DND-41 (cell line): Measurements from ENCODE around the gene GOLGA7B.

Source experiments
- ATAC-seq: fragments of 200-7000 bp; cut with Tn5 transposase; 3 replicates; pipeline ENCODE4 v1.9.1; 2021; ENCODE audit warnings: low read depth; ENCODE audit not compliant: insufficient read depth
- DNase-seq: peaks from one replicate; pipeline ENCODE4 v3.0.0-alpha.2; 2020
- H2AFZ ChIP-seq: 2 replicates; pipeline ENCODE4 v1.6.0; 2012; ENCODE audit warnings: low read depth, low read length
- H3K27ac ChIP-seq: 2 replicates; pipeline ENCODE4 v1.5.1; 2012; ENCODE audit warnings: low read length, inconsistent platforms
- H3K27me3 ChIP-seq: fragments of 200-600 bp; sonication (generic); 2 replicates; pipeline ENCODE4 v1.6.0; 2012; ENCODE audit warnings: low read length, mild to moderate bottlenecking, inconsistent platforms; ENCODE audit not compliant: insufficient read depth, poor library complexity
- H3K36me3 ChIP-seq: 2 replicates; pipeline ENCODE4 v1.5.1; 2012; ENCODE audit warnings: low read length, inconsistent platforms; ENCODE audit not compliant: insufficient read depth
- H3K4me1 ChIP-seq: 2 replicates; pipeline ENCODE4 v1.5.1; 2012; ENCODE audit warnings: mild to moderate bottlenecking, low read length; ENCODE audit not compliant: insufficient read depth
- H3K4me2 ChIP-seq: 2 replicates; pipeline ENCODE4 v1.6.0; 2012; ENCODE audit warnings: mild to moderate bottlenecking, moderate library complexity, low read length, inconsistent platforms; ENCODE audit not compliant: insufficient read depth
- H3K4me3 ChIP-seq, 2 experiments: fragments of 200-600 bp in 1 of 2; shearing (Covaris generic) in 1 of 2; 2 replicates each; pipeline ENCODE4 v1.5.1; 2012 to 2016; ENCODE audit warnings: inconsistent platforms in 2 of 2, low read length in 2 of 2, mild to moderate bottlenecking in 2 of 2, low read depth in 1 of 2, moderate library complexity in 1 of 2
- H3K79me2 ChIP-seq: 2 replicates; pipeline ENCODE4 v1.6.0; 2012; ENCODE audit warnings: low read length, inconsistent platforms; ENCODE audit not compliant: insufficient read depth
- H3K9ac ChIP-seq: 2 replicates; pipeline ENCODE4 v1.6.0; 2012; ENCODE audit warnings: low read depth, mild to moderate bottlenecking, inconsistent platforms, low read length, moderate library complexity
- H3K9me3 ChIP-seq: 2 replicates; pipeline ENCODE4 v1.5.1; 2012; ENCODE audit warnings: low read length, moderate library complexity, mild to moderate bottlenecking, inconsistent platforms; ENCODE audit not compliant: insufficient read depth, severe bottlenecking
- H4K20me1 ChIP-seq: 2 replicates; pipeline ENCODE4 v1.6.0; 2012; ENCODE audit warnings: low read length; ENCODE audit not compliant: insufficient read depth
- EZH2 ChIP-seq: IDR thresholded peaks from 3 replicates; pipeline ENCODE4 v1.6.1; 2012; ENCODE audit warnings: borderline replicate concordance, low read depth, mild to moderate bottlenecking, moderate library complexity, low read length, inconsistent platforms; ENCODE audit not compliant: severe bottlenecking
- TF ChIP-seq, protein P1 (sequence below): IDR thresholded peaks from 2 replicates; pipeline ENCODE4 v1.5.1; 2012; ENCODE audit warnings: borderline replicate concordance, low read length, moderate library complexity, mild to moderate bottlenecking; ENCODE audit not compliant: poor library complexity, severe bottlenecking; ENCODE audit errors: extremely low read depth

Gene GOLGA7B

DNA sequence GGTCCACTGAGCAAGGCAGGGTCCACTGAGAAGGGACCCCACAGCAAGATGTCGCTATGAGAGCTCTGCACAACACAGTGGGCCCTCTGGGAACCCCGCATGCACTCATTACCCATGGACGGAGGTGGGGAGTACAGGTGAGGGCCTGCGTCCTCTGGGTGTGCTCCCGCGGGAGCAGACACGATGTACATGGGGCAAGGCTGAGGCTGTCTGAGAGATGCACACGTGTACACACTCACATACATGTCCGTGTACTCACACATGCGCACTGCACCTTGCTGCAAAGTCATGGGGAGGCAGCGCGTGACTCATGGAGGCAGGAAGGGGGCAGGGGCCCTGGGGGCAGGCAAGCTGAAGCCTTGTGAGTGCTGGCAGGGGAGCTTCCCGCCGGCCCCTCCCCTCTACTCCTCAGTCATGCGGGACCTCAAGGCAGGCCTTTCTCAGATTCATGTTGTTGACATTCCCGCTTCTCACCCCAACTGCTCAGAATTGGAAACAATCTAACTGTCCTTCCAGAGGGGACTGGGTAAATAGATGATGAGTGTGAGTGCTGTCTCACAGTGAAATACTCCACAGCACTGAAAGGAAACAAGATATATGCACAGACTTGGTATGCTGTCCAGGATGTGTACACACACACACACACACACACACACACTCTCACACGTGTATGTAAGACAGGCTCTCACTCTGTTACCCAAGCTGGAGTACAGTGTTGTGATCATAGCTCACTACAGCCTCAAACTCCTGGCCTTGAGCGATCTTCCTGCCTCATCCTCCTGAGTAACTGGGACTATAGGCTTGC, 40.0 kb downstream of the GOLGA7B start:
- ATAC-seq: peak; percentile 37; the same call in 1 of the 3 replicates
- no peaks in the 10 kb centered on the region for H3K9me3 ChIP-seq
- H3K27ac ChIP-seq: no peak overlapping the region
- H3K9ac ChIP-seq: no peak overlapping the region
- H4K20me1 ChIP-seq: no peaks in the 10 kb centered on the region
- no peaks in the 10 kb centered on the region for H3K79me2 ChIP-seq
- H3K4me1 ChIP-seq: no peaks in the 10 kb centered on the region; the same call in 1 of the 2 replicates
- H3K36me3 ChIP-seq: no peaks in the 10 kb centered on the region
- H2AFZ ChIP-seq: no peak overlapping the region
- no peak overlapping the region for H3K4me3 ChIP-seq
- peak; percentile 28 for DNase-seq
- TF ChIP-seq, protein P1, sequence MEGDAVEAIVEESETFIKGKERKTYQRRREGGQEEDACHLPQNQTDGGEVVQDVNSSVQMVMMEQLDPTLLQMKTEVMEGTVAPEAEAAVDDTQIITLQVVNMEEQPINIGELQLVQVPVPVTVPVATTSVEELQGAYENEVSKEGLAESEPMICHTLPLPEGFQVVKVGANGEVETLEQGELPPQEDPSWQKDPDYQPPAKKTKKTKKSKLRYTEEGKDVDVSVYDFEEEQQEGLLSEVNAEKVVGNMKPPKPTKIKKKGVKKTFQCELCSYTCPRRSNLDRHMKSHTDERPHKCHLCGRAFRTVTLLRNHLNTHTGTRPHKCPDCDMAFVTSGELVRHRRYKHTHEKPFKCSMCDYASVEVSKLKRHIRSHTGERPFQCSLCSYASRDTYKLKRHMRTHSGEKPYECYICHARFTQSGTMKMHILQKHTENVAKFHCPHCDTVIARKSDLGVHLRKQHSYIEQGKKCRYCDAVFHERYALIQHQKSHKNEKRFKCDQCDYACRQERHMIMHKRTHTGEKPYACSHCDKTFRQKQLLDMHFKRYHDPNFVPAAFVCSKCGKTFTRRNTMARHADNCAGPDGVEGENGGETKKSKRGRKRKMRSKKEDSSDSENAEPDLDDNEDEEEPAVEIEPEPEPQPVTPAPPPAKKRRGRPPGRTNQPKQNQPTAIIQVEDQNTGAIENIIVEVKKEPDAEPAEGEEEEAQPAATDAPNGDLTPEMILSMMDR: no peak
- no peak for TF ChIP-seq EZH2
- H3K27me3 ChIP-seq: peaks cover 4% of the 10 kb centered on the region
- no peak overlapping the region for H3K4me2 ChIP-seq

DNA sequence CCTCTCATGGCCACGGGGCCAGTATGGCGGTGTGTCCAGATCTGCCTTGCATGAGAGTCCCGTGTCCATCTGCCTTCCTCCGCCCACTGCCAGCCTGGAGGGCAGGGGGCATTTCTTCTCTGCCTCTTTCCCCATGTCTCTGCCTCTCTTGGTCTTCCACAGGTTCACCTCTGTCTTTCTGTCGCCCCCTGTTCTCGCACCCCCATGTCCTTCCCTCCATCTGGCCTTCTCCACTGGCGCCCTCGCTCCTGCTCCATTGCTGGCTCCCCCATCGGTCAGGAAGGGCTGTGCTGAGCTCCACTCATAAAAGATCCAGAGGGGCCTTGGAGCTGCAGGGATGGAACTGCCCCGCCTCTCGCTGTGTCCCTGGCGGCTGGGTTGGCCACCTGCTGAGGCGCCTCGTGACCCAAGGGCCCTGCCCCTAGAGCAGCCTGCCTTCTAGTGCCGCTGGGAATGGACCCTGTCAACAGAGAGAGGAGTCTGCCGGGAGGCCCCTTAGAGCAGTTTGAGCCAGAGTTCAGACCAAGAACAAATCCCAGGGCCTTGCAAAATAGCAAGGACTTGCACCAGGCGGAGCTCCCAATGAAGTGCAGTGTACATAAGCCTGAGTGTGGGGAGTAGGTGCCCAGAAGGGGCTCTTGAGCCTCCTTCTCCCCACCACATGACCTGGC, 42.0 kb downstream of the GOLGA7B start:
- H3K9ac ChIP-seq: no peak overlapping the region
- no peaks in the 10 kb centered on the region; the same call in 1 of the 2 replicates for H3K4me1 ChIP-seq
- peaks cover 4% of the 10 kb centered on the region; the same call in 1 of the 2 replicates for H4K20me1 ChIP-seq
- DNase-seq (no peak), ATAC-seq (no peak)
- H3K4me2 ChIP-seq: no peak overlapping the region
- H3K79me2 ChIP-seq: no peaks in the 10 kb centered on the region
- H3K9me3 ChIP-seq: no peaks in the 10 kb centered on the region
- no peak overlapping the region for H2AFZ ChIP-seq
- no peak for TF ChIP-seq EZH2
- TF ChIP-seq, protein P1: no peak
- no peak overlapping the region for H3K27ac ChIP-seq
- H3K36me3 ChIP-seq: no peaks in the 10 kb centered on the region
- no peaks in the 10 kb centered on the region for H3K27me3 ChIP-seq
- H3K4me3 ChIP-seq: no peak overlapping the region

DNA sequence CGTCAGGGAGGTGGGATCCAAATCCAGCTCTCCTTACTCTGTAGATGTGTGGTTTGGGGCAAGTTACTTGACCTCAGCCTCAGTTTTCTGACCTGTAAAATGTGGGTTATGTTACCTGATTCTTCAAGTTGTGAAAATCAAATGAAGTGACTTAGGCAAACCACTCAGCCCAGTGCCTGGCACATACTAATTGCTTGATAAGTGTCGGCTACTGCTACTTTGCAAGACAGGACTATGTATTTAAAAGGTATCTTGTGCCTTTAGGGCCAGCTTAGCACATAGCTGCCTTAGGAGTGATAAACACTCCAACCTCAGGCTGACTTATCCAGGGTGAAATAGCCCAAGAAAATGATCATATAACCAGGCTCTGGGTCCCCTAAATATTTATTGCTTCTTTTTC, 42.9 kb downstream of the GOLGA7B start:
- Histone ChIP-seq H3K27ac (no peak overlapping the region), H3K9me3 (no peaks in the 10 kb centered on the region), H4K20me1 (peaks cover 4% of the 10 kb centered on the region; the same call in 1 of the 2 replicates), H3K4me1 (no peaks in the 10 kb centered on the region; the same call in 1 of the 2 replicates), H3K27me3 (no peaks in the 10 kb centered on the region), H3K4me2 (no peak overlapping the region), H3K9ac (no peak overlapping the region), H3K79me2 (no peaks in the 10 kb centered on the region), H2AFZ (no peak overlapping the region), H3K4me3 (no peak overlapping the region), H3K36me3 (no peaks in the 10 kb centered on the region)
- DNase-seq: no peak
- TF ChIP-seq EZH2: no peak
- TF ChIP-seq, protein P1: no peak
- ATAC-seq: no peak
